Peyer's patch (tissue), 4 donors: ENCODE data around the gene CSNK1E. TPM values are rescaled to one million over a fixed set of nuclear protein-coding genes. Genes with fewer than 3 reads are reported as not detected.
A peak's percentile ranks its signal among the peaks of the same experiment; 100 is the strongest.

Source experiments
- DNase-seq, 3 donors: peaks; one replicate each; pipeline ENCODE4 v3.0.0-alpha.2; 2017 to 2019
- H3K27ac ChIP-seq, 4 donors: fragments of 200-600 bp; sonication (generic); one replicate each; pipeline ENCODE4 v1.5.1; 2016 to 2019
- H3K27me3 ChIP-seq, 2 donors: fragments of 200-600 bp; sonication (generic); one replicate each; pipeline ENCODE4 v1.5.1; 2019
- H3K36me3 ChIP-seq, 3 donors: fragments of 200-600 bp; sonication (generic); one replicate each; pipeline ENCODE4 v1.5.1; 2016 to 2019
- H3K4me1 ChIP-seq, 4 donors: fragments of 200-600 bp; sonication (generic); one replicate each; pipeline ENCODE4 v1.5.1; 2016 to 2019
- H3K4me3 ChIP-seq, 4 donors: fragments of 200-600 bp; sonication (generic); 1 replicate in 3 of 4; 2 replicates in 1 of 4; pipeline ENCODE4 v1.5.1; 2016 to 2019; ENCODE audit warnings: mild to moderate bottlenecking in 1 of 4
- H3K9me3 ChIP-seq, 4 donors: fragments of 200-600 bp; sonication (generic); one replicate each; pipeline ENCODE4 v1.5.1; 2016 to 2019; ENCODE audit warnings: mild to moderate bottlenecking in 1 of 4
- POLR2A ChIP-seq, 2 donors: fragments of 450-650 bp; IDR thresholded peaks; one replicate each; pipeline ENCODE4 v1.5.1; 2017; ENCODE audit warnings: antibody characterized with exemption in 2 of 2, mild to moderate bottlenecking in 2 of 2, moderate library complexity in 2 of 2
- small RNA-seq, 2 donors: library from RNA; depleted of rRNA; stranded (forward); fragments of <200 nt; gene quantifications; one replicate each; pipeline ENCODE3, GENCODE V24; 2016
- total RNA-seq, 4 donors: library from RNA; depleted of rRNA; stranded (reverse); fragments of >200 nt; gene quantifications; one replicate each; pipeline ENCODE4 v1.1.0, GENCODE V29; 2016
- TF ChIP-seq, protein P1 (sequence below), 6 experiments: fragments of 450-650 bp in 4 of 6; fragments of 200-600 bp in 2 of 6; sonication (generic) in 1 of 6; IDR thresholded peaks; one replicate each; pipeline ENCODE4 v1.5.1; 2017 to 2019; ENCODE audit warnings: antibody characterized with exemption in 6 of 6, mild to moderate bottlenecking in 3 of 6, moderate library complexity in 1 of 6

Gene CSNK1E
- total RNA-seq, 4 donors from 2014 or later: 39.1 to 254 (median 114) TPM

DNA sequence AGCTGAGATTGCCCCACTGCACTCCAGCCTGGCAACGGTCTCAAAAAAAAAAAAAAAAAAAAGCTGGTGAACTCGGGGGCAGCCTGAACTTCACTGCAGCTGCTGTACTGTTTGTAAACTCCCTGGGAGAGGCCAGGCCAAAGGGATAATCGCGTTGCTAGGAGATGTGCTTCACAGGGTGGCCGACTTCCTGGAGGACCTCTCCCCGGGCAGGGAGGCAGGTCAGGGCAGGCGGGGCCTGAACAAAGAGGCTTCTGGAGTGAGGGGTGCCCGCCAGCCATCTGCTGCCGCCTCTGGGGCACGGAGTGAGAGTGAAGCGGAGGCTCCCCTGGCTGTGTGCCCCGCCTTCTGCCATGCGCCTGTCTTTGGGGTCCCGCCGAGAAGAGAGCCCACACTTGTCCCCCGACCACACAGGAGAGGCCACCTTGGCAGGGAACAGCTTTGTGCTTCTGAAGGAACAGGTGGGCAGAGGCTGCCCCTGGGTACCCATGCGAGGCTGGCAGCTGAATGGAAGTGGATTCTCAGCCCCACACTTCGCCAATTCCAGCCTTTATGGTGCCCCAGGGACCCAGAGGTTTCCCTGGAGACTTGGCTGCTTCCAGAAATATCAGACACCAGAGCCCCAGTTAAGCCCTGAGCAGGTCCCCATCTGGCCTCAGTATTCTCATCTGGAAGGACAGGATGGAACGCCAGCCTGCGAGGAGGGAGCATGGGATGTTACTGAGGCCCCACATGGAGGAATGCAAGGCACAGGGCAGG, 74.0 kb downstream of the CSNK1E start:
- Histone ChIP-seq H3K27ac (peak overlapping the region; percentile 46 to 82 (median 58)), H3K4me3 (no peak overlapping the region), H3K27me3 (no peaks in the 10 kb centered on the region), H3K9me3 (no peaks in the 10 kb centered on the region), H3K36me3 (peaks cover 0 to 40% (median 0%) of the 10 kb centered on the region in 3 donors), H3K4me1 (peaks cover 0 to 37% (median 0%) of the 10 kb centered on the region in 4 donors)
- no peak for TF ChIP-seq POLR2A (IDR thresholded peaks at IDR 0.05)
- TF ChIP-seq, protein P1, sequence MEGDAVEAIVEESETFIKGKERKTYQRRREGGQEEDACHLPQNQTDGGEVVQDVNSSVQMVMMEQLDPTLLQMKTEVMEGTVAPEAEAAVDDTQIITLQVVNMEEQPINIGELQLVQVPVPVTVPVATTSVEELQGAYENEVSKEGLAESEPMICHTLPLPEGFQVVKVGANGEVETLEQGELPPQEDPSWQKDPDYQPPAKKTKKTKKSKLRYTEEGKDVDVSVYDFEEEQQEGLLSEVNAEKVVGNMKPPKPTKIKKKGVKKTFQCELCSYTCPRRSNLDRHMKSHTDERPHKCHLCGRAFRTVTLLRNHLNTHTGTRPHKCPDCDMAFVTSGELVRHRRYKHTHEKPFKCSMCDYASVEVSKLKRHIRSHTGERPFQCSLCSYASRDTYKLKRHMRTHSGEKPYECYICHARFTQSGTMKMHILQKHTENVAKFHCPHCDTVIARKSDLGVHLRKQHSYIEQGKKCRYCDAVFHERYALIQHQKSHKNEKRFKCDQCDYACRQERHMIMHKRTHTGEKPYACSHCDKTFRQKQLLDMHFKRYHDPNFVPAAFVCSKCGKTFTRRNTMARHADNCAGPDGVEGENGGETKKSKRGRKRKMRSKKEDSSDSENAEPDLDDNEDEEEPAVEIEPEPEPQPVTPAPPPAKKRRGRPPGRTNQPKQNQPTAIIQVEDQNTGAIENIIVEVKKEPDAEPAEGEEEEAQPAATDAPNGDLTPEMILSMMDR (IDR thresholded peaks at IDR 0.05): no peak
- peak in 2 of 3 donors; percentile 79 to 81 for DNase-seq

DNA sequence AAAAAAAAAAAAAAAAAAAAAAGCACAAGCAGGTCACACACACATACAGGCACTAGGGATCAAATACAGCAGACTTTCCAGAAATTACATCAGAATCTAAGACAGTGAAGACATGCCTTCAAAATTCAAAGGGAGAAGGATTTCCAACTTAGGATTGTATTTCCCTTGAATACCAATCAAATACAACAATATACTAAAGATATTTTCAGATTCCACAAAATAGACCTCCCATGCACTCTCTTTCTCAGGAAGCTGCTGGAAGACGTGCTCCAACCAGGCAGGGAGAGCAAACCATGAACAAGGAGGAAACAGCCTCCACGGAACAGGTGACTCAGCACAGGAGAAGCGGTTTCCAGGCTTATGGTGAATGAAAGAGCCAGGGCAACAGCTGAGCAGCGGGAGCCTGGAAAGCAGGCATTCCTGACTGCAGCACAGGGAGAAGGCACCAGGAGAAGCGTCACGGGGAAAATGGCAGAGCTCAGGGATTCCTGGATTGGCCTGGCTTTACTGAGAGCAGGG, 76.4 kb downstream of the CSNK1E start:
- DNase-seq: peak in 2 of 3 donors; percentile 57 to 59
- H3K4me1 ChIP-seq: peaks cover 0 to 39% (median 0%) of the 10 kb centered on the region in 4 donors
- H3K4me3 ChIP-seq: no peak overlapping the region
- TF ChIP-seq POLR2A (IDR thresholded peaks at IDR 0.05): no peak
- TF ChIP-seq, protein P1 (IDR thresholded peaks at IDR 0.05): no peak
- H3K36me3 ChIP-seq: peaks cover 0 to 21% (median 0%) of the 10 kb centered on the region in 3 donors
- no peaks in the 10 kb centered on the region for H3K27me3 ChIP-seq
- peak overlapping the region in 1 of 4 donors; percentile 19 for H3K27ac ChIP-seq
- H3K9me3 ChIP-seq: no peaks in the 10 kb centered on the region

Small RNA genes lying within 50 kb of the gene (small RNA-seq; reads per million reads assigned to genes)
- 0 reads per million in 2 donors for gene RF00017

Other genes starting within 250 kb of the CSNK1E start
- not detected for gene SLC16A8, start 233.2 kb downstream of the CSNK1E start, total RNA-seq
- gene BAIAP2L2, start 206.7 kb downstream of the CSNK1E start, total RNA-seq: 100 to 1,000 TPM in 3 of 4 donors, 10 to 100 TPM in 1; 83.3 to 421 (median 306) TPM
- gene PLA2G6, start 135.6 kb downstream of the CSNK1E start, total RNA-seq: 100 to 1,000 TPM in 1 of 4 donors, 10 to 100 TPM in 3; 19.3 to 102 (median 60.6) TPM
- 10 to 100 TPM in 2 of 4 donors, 1 to 10 TPM in 2; 5.1 to 14.2 (median 12.0) TPM for gene MAFF, start 115.4 kb downstream of the CSNK1E start, total RNA-seq
- 10 to 100 TPM; 39.1 to 56.1 (median 51.4) TPM for gene TMEM184B, start 44.4 kb downstream of the CSNK1E start, total RNA-seq
- gene KCNJ4, start 137.8 kb upstream of the CSNK1E start, total RNA-seq: not detected
- 10 to 100 TPM in 3 of 4 donors, 1 to 10 TPM in 1; 2.5 to 20.0 (median 16.6) TPM for gene KDELR3, start 150.7 kb upstream of the CSNK1E start, total RNA-seq
- 100 to 1,000 TPM; 583 to 733 (median 616) TPM for gene DDX17, start 188.9 kb upstream of the CSNK1E start, total RNA-seq